ENCODE results near the gene SHOX. TPM values are rescaled to one million over a fixed set of nuclear protein-coding genes. Genes with fewer than 3 reads are reported as not detected.

SHOX gene
- total RNA-seq, 4 donors from 2014 or later: 0.17 to 4.6 (median 2.3) TPM

GRCh38 chrX:590693-591404 lies 39.7 kb upstream of the SHOX start:
- TF ChIP-seq CTCF (IDR thresholded peaks at IDR 0.05; ENCODE audit: low read depth): no peak

DNA sequence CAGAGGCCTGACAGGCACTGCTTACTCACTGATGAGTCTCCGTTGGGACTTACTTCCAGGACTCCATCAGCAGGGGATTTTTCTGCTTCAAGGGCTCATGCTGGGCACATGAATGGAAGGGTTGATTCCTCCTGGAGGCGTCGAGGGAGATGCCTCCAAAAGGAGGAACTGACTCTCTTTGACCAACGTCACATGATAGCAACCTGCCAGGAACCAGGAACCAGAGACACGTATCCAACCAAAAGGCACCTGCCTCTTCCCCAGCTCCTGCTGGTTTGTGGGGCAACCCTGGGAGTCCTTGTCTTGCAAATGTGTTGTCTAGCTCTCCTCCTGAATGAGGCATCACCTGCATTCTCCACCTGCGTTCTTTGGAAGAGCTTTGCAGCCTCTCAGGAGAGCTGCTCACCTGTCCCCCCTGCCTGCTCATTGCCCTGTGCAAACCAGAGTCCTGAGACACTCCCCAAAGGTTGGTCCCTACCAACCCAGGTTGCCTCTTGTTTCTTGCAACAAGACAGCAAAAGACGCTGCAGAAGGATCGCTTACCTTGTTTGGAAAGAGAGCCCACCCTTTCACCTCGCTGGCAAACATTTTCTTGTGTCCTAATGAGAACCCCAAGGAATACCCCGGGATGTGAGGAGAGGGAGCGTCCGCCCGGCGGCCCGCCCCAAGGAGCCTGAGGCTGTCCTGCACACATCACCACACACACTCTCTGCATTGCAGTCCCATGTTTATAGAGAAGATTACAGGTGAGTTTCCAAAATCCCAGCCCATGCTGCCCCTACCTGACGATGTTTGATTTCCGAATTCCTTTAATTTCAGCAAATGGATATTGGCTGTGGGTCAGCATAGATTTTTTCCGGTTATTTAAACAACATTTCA lies 30.5 kb upstream of the SHOX start:
- TF ChIP-seq CTCF (IDR thresholded peaks at IDR 0.05; ENCODE audit: low read depth): no peak

- no peak for TF ChIP-seq CTCF (IDR thresholded peaks at IDR 0.05; ENCODE audit: low read depth)
These were observed 16.5 kb upstream of the SHOX start for GRCh38 chrX:614136-614535.

- no peak for TF ChIP-seq CTCF (IDR thresholded peaks at IDR 0.05; ENCODE audit: low read depth)
These were observed 13.2 kb upstream of the SHOX start for GRCh38 chrX:617401-617800.

DNA sequence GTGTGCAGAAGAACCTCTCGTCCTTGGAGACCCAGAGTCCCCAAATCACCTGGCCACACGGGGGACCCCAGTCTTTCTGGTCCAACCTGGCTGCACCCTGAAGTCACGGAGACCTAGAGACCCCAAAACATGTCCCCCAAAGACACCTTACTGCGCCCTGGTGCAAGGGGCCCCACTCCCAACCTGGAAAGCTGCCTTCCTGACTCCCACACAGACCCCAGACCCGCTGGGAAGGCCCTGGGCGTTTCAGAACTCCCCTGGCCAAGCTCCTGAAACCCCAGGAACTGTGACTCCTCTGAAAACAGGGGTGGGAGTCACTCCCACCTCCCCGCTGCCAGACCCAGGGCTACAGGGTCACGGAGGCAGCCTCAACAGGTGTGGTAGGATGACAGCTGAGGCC lies 12.7 kb upstream of the SHOX start:
- TF ChIP-seq CTCF (IDR thresholded peaks at IDR 0.05; ENCODE audit: low read depth): no peak

GRCh38 chrX:618761-619450 lies 11.7 kb upstream of the SHOX start:
- TF ChIP-seq CTCF (IDR thresholded peaks at IDR 0.05; ENCODE audit: low read depth): no peak

GRCh38 chrX:619451-619811 lies 11.2 kb upstream of the SHOX start:
- TF ChIP-seq CTCF (IDR thresholded peaks at IDR 0.05; ENCODE audit: low read depth): no peak

Data from subcutaneous adipose tissue (tissue), 4 donors.